Activated T-helper 1 cell treated with anti-CD3 and anti-CD28 coated beads, Interleukin-12 subunit alpha, Interleukin-12 subunit beta, Interleukin-2, Interleukin-4 antibody, amounts not matched to agents 30 ng/mL and 10 ng/mL and 1 ng/mL, durations not matched to agents 14 hours and 24 hours and 36 hours (primary cell): Measurements from ENCODE around the gene SPECC1L. TPM values are rescaled to one million over a fixed set of nuclear protein-coding genes. Genes with fewer than 3 reads are reported as not detected.
"Not testable (repeated sequence)": the region's sequence is repeated elsewhere in the genome, so short reads cannot be mapped to it uniquely, and the experiment has no call there.

Experiments used
- DNase-seq: peaks from one replicate; pipeline ENCODE4 v3.0.0; 2021; ENCODE audit warnings: low spot score
- H3K27ac Mint-ChIP-seq: one replicate; pipeline ENCODE4 v1.8.0; 2021; ENCODE audit warnings: mild to moderate bottlenecking, mixed read lengths
- H3K27me3 Mint-ChIP-seq: one replicate; pipeline ENCODE4 v1.8.0; 2022; ENCODE audit warnings: mild to moderate bottlenecking, moderate library complexity, mixed read lengths; ENCODE audit not compliant: insufficient read depth
- H3K36me3 Mint-ChIP-seq: one replicate; pipeline ENCODE4 v1.8.0; 2021; ENCODE audit warnings: low read depth, mixed read lengths
- H3K4me1 Mint-ChIP-seq: one replicate; pipeline ENCODE4 v1.8.0; 2021; ENCODE audit warnings: low read depth, mixed read lengths
- H3K4me3 Mint-ChIP-seq: one replicate; pipeline ENCODE4 v1.8.0; 2021; ENCODE audit warnings: mild to moderate bottlenecking, moderate library complexity, mixed read lengths
- H3K9me3 Mint-ChIP-seq: one replicate; pipeline ENCODE4 v1.8.0; 2021; ENCODE audit warnings: mixed read lengths
- intact Hi-C: fragments of 100-400 bp; cut with micrococcal nuclease; formaldehyde crosslinking; loops from one replicate; pipeline ENCODE4 v1.15.1; 2024
- total RNA-seq: library from RNA; stranded (reverse); gene quantifications from 2 replicates; pipeline ENCODE4 v1.2.3, GENCODE V29; 2022

Gene SPECC1L
- total RNA-seq, 1 donor from 2014 or later = 40.3 TPM

DNA sequence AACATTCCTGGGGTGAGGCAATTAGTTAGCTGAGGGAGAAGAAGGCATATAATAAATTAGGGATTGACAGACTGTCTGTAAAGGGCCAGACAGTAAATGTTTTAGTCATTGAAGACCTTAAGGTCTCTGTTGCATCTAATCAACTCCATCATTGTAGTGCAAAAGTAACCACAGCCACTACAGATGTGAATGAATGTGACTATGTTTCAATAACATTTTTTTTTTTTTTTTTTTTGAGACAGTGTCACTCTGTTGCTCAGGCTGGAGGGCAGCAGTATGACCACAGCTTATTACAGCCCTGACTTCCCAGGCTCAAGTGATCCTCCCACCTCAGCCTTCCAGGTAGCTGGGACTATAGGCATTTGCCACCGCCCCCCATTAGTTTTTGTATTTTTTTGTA is 9.7 kb downstream of the SPECC1L start:
- H3K4me3 Mint-ChIP-seq, H3K9me3 Mint-ChIP-seq, H3K27me3 Mint-ChIP-seq, H3K27ac Mint-ChIP-seq, DNase-seq, intact Hi-C loops: not testable (repeated sequence)
- H3K4me1 Mint-ChIP-seq = peaks cover 40% of the 10 kb centered on the region
- peaks cover 17% of the 10 kb centered on the region for H3K36me3 Mint-ChIP-seq

DNA sequence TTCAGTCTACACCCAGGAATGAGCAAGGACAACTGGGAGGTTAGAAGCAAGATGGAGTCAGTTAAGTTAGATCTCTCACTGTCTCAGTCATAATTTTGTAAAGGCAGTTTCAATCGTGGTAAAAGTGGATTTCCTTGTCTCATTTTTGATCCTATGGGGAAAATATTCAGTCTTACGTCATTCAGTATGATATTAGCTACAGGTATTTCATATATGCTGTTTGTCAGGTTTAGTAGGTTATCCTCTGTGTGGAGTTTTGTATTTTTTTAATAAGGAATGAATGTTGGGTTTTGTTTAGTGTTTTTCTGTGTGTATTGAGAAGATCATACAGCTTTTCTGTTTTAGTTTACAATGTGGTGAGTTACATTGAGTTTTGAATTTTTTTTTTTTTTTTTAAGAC is 11.8 kb downstream of the SPECC1L start:
- no peak for DNase-seq
- Mint-ChIP-seq H3K27ac (no peak overlapping the region), H3K36me3 (peaks cover 10% of the 10 kb centered on the region), H3K4me3 (no peak overlapping the region), H3K9me3 (no peaks in the 10 kb centered on the region), H3K27me3 (peaks cover 7% of the 10 kb centered on the region), H3K4me1 (peaks cover 35% of the 10 kb centered on the region)
- intact Hi-C loops = no loop called here

DNA sequence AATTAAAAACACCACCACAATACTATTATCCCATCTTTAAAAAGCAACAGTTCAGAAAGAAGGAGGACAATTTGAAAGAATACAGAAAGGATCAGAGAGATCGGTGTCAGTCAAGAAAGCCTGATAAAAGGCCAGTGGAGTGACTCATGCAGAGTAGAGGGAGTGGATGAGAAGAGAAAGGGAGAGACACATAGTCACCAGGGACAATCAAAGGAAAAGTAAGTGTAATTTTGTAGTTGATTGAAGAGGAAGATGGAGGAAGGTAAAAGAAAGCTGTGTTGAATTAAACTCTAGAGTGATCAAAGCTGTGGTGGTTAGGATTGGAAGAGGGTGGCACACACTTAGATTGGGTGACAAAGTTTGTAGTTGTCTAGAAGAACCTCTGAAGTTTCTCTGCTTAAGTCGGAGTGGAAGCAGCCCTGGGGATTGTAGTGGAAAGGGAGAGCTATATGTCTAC is 14.1 kb downstream of the SPECC1L start:
- H3K36me3 Mint-ChIP-seq = peaks cover 9% of the 10 kb centered on the region
- peaks cover 9% of the 10 kb centered on the region for H3K27me3 Mint-ChIP-seq
- peak overlapping the region; percentile 5 for H3K4me3 Mint-ChIP-seq
- peaks cover 38% of the 10 kb centered on the region for H3K4me1 Mint-ChIP-seq
- peak overlapping the region; percentile 73 for H3K27ac Mint-ChIP-seq
- no peaks in the 10 kb centered on the region for H3K9me3 Mint-ChIP-seq
- intact Hi-C loops = loop anchor here (1.0 to 5.0 kb wide), 4 partner anchors 11 to 203 kb away; no protein-coding TSS in a partner anchor
- no peak for DNase-seq

DNA sequence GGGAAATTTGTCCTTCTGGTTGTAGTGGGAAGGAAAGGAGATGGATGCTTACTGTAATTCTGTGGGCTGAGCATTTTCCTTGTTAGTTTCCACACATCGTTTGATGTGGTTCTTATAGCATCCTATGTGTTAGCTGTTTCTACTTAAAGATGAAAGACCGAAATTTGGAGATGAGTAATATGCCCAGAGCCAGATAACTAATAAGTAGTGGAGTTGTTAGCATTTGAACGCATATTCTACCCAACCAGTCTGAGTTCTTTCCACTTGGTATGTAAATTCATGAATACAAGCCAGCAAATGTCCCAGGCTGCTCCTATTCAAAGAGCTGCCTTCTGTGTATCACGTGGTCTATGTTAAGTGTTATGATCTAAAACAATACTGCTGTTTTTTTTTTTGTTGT is 14.6 kb downstream of the SPECC1L start:
- peaks cover 42% of the 10 kb centered on the region for H3K4me1 Mint-ChIP-seq
- intact Hi-C loops = loop anchor here (1.0 to 5.0 kb wide), 4 partner anchors 12 to 202 kb away; no protein-coding TSS in a partner anchor
- H3K27me3 Mint-ChIP-seq = peaks cover 9% of the 10 kb centered on the region
- peak overlapping the region; percentile 5 for H3K4me3 Mint-ChIP-seq
- DNase-seq = no peak
- no peaks in the 10 kb centered on the region for H3K9me3 Mint-ChIP-seq
- peak overlapping the region; percentile 73 for H3K27ac Mint-ChIP-seq
- peaks cover 9% of the 10 kb centered on the region for H3K36me3 Mint-ChIP-seq

DNA sequence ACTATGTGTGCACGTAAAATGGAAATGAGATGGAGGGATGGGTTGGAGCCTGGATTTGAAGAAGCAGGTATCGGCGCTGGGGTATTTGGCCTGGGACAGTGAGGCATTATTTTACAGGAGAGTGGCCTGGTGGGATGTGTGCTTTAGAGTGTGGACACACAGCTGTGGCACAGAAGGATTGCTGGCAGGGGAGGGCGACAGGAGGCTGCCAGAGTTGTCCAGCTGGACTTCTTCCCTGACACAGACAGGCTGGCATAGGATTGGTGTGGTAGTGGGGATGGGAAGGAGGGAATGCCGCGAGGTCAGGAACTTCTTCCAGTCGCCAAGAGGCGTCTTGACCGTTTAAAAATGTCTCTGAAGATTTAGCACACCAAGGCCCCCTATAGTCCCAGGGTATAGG is 16.6 kb downstream of the SPECC1L start:
- not testable (repeated sequence) for H3K27me3 Mint-ChIP-seq, H3K27ac Mint-ChIP-seq, H3K4me3 Mint-ChIP-seq, H3K9me3 Mint-ChIP-seq, H3K36me3 Mint-ChIP-seq, DNase-seq
- intact Hi-C loops = loop anchor here (5.0 kb wide), 1 partner anchor 200 kb away; no protein-coding TSS in a partner anchor
- peaks cover 32% of the 10 kb centered on the region for H3K4me1 Mint-ChIP-seq

DNA sequence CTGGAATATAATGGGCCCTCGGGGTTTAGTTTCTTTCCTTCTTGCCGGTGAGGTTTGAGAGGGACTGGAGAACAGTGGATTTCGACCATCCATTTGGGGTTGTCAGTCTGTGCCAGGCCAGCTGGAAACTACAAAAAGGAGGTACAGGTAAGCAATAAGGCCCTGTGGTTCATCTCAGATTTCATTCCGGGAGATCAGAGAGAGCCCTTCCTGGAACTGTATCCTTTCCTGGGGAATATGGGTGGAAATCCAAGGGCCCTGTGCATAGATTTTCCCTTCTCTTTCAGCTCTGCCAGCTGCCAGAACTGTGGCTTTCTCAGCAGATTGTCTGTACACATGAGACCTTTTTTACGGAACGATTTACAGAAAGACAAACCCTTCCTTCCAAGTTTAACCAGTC is 17.2 kb downstream of the SPECC1L start:
- H3K36me3 Mint-ChIP-seq, DNase-seq, H3K4me3 Mint-ChIP-seq, H3K27ac Mint-ChIP-seq, H3K9me3 Mint-ChIP-seq, H3K27me3 Mint-ChIP-seq: not testable (repeated sequence)
- peaks cover 29% of the 10 kb centered on the region for H3K4me1 Mint-ChIP-seq
- intact Hi-C loops = loop anchor here (5.0 kb wide), 1 partner anchor 200 kb away; no protein-coding TSS in a partner anchor

DNA sequence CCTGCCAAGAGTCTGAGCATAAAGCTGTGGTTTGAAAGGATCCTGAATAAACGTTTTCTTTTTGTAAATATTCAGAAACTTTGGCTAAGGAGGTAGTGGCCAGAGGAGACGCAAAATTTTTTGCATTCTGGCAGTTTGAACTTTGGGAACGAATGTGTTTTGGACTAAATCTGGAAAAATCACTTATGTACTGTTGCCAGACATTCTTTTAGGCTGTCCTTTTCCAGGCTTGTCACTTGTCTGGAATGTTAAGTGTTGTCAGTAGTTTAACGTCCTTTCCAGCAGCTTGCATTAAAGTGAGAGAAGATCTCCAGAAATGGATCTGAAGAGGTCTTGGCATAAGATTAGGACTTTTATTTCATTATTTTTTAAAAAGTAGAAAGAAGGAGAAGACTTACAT is 18.5 kb downstream of the SPECC1L start:
- H3K36me3 Mint-ChIP-seq = no peaks in the 10 kb centered on the region
- no peaks in the 10 kb centered on the region for H3K9me3 Mint-ChIP-seq
- H3K4me1 Mint-ChIP-seq = peaks cover 24% of the 10 kb centered on the region
- no peak overlapping the region for H3K27ac Mint-ChIP-seq
- peaks cover 4% of the 10 kb centered on the region for H3K27me3 Mint-ChIP-seq
- H3K4me3 Mint-ChIP-seq = no peak overlapping the region
- intact Hi-C loops = loop anchor here (5.0 kb wide), 1 partner anchor 198 kb away; no protein-coding TSS in a partner anchor
- DNase-seq = no peak

DNA sequence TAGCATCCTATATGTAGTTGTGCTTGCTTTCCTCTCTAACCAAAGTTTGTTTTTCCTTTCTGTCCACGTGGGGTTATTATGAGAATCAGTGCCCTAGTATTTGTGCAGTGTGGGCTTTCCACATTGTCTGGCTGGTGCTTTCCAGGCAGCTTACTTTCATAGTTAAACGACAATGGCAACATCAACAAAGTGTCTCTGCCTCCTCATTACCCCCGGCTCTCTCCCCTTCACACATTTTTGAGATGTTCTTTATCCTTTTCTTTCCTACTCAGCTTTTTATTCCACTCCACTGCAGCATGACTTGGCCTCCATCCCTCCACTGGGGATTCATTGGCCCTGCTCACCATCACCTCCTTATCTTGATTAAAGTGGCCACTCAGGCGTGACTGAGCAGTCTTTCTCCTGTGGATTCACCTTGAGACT is 19.1 kb downstream of the SPECC1L start:
- H3K36me3 Mint-ChIP-seq = no peaks in the 10 kb centered on the region
- H3K4me3 Mint-ChIP-seq = no peak overlapping the region
- H3K27me3 Mint-ChIP-seq = peaks cover 4% of the 10 kb centered on the region
- H3K9me3 Mint-ChIP-seq = no peaks in the 10 kb centered on the region
- intact Hi-C loops = loop anchor here (5.0 kb wide), 1 partner anchor 198 kb away; no protein-coding TSS in a partner anchor
- no peak for DNase-seq
- H3K27ac Mint-ChIP-seq = no peak overlapping the region
- peaks cover 20% of the 10 kb centered on the region for H3K4me1 Mint-ChIP-seq

DNA sequence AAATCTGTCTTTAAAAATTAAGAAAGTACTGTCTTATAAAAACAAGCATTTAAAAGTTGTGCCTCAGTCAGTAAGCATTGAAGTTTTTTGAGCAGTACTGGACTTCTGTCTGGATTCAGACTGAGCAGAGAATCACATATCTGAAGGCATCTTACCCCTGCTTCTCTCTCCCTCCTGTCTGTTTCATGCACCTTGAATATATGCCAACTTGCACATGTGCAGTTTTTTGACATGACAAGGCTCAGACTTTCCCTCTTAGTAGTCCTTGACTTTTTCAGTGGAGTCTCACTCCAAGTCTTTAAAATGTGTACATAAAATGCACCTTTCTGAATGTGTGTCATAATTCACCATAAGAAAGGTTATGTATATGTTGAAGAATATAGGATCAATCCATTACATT is 19.8 kb downstream of the SPECC1L start:
- no peak for DNase-seq
- Mint-ChIP-seq H3K36me3 (no peaks in the 10 kb centered on the region), H3K4me3 (no peak overlapping the region), H3K4me1 (peaks cover 13% of the 10 kb centered on the region), H3K27ac (no peak overlapping the region), H3K27me3 (peaks cover 4% of the 10 kb centered on the region), H3K9me3 (no peaks in the 10 kb centered on the region)
- intact Hi-C loops = no loop called here

DNA sequence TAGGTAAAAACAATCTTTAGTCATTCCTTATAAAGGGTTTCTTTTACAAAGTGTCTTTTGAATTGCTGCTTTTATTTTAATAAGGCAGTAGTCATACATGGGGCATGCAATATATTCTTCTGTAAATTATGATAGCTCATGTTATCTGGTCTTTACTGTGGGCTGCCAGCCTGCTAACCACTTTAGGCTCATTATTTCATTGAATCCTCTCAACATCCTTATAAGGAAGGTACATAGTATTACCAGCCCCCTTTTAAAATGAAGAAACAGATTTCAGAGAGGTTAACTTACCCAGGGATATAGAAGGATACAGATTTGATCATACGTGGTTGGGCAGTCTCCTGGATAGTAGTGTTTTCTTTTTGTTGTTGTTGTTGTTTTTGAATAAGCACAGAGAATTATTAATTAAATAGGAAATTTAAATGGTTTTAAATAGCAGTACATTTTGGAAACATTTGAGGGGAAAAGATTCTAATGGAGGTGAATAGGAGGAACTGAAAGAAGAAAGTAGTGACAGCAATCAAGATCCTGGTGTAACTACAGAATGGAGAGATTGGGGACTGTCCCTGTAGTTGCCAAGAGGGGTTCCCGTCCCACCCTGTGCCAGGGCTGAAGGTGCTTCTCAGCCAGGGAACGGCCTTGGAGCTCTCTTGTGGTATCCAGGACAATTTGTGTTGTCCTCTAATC is 21.0 kb downstream of the SPECC1L start:
- Mint-ChIP-seq H3K4me1 (peaks cover 13% of the 10 kb centered on the region), H3K27me3 (peaks cover 4% of the 10 kb centered on the region), H3K27ac (no peak overlapping the region), H3K4me3 (no peak overlapping the region), H3K36me3 (no peaks in the 10 kb centered on the region), H3K9me3 (no peaks in the 10 kb centered on the region)
- intact Hi-C loops = no loop called here
- no peak for DNase-seq

DNA sequence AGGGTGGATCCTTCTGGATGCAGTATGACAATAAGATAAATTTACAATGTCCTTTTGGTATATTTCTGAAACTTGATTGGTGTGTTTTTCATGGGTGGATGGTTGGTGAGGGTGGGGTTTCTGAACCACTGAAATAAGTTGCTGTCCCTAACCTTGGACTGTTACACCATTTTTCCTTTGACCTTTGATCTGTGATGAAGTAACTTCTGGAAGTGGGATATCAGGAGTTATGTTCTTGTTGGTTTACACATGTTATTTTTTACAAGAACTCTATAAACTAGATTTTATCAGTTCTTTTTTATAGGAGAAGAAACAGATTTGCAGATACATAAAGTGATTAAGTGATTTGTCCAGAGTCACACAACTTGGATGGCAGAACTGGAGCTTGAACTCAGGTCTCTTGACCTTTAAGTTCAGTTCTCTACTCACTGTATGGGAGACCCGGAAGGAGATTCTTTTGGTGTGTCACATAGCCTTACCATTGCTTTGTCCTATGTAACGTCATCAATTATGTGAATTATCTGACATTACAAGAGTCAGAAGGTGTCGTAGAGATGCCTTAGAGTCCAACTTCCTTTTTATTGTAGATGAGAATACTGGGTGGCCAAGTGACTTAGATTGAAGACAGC is 21.7 kb downstream of the SPECC1L start:
- H3K27me3 Mint-ChIP-seq, H3K36me3 Mint-ChIP-seq, H3K4me3 Mint-ChIP-seq, H3K27ac Mint-ChIP-seq, intact Hi-C loops, H3K9me3 Mint-ChIP-seq, DNase-seq: not testable (repeated sequence)
- peaks cover 13% of the 10 kb centered on the region for H3K4me1 Mint-ChIP-seq

DNA sequence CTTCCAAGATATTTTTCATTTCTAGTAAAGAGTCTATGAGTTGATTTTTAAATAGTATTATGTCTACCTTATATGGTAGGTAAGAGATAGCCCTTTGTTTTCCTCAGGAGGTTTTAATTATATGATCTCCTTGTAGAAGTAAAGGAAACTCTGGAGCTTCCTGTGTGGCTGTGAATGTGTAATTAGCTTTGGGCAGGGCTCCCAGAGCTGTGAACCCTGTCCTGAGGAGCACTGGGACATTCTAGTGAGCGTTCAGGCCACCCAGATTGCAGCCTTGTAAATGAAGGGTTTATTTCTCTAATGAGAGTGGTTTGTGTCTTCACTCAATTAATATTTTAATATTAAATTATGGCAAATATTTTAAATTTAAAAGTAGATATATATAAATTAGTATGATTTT is 24.3 kb downstream of the SPECC1L start:
- H3K36me3 Mint-ChIP-seq, H3K4me3 Mint-ChIP-seq, H3K9me3 Mint-ChIP-seq, DNase-seq, H3K27me3 Mint-ChIP-seq, H3K27ac Mint-ChIP-seq, intact Hi-C loops: not testable (repeated sequence)
- peaks cover 19% of the 10 kb centered on the region for H3K4me1 Mint-ChIP-seq

DNA sequence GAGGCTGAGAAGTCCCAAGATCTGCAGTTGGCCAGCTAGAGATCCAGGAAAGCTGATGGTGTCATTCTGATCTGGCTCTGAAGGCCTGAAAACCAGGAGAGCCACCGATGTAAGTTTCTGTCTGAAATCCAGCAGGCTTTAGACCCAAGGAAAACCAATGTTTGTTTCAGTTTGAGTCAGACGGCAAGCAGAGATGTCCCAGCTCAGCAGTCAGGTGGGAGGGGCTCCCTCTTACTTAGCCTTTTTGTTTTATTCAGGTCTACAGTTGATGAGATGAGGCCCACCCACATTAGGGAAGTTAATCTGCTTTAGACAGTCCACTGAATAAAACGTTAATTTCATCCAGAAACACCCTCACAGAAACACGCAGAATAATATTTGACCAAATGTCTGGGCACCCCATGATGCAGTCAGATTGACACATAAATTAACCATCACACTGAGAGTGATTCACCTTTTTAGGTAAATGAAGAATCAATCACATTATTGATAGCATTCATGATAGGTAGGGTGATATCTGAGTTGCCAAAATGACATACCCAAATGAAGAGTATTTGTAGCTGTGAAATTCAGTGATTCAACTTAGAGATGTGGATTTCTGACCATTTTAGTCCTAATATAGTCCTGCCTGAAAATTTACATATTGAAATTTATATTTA is 28.0 kb downstream of the SPECC1L start:
- H3K27me3 Mint-ChIP-seq, H3K9me3 Mint-ChIP-seq, DNase-seq, H3K27ac Mint-ChIP-seq, H3K4me3 Mint-ChIP-seq, H3K36me3 Mint-ChIP-seq, intact Hi-C loops: not testable (repeated sequence)
- H3K4me1 Mint-ChIP-seq = peaks cover 34% of the 10 kb centered on the region
